GM13977 (cell line): ENCODE results near the gene EEF2.
"Not testable (repeated sequence)": the region's sequence is repeated elsewhere in the genome, so short reads cannot be mapped to it uniquely, and the experiment has no call there.

ENCODE experiments used
- DNase-seq: peaks from one replicate; pipeline ENCODE4 v3.0.0; 2012; ENCODE audit warnings: low spot score
- in situ Hi-C: fragments of 300-500 bp; cut with MboI; formaldehyde crosslinking; loops from one replicate; pipeline ENCODE4 v1.12.0; 2022; ENCODE audit warnings: low sequenced_read_pairs, low pct_unique_long_range_greater_than_20kb, mixed read lengths, inconsistent platforms; ENCODE audit not compliant: unreplicated experiment
- TF ChIP-seq, protein P1 (sequence below): IDR thresholded peaks from 2 replicates; pipeline ENCODE4 v1.5.1; 2012; ENCODE audit warnings: mild to moderate bottlenecking, control low read depth; ENCODE audit not compliant: insufficient read depth; ENCODE audit errors: extremely low read depth, missing control alignments

EEF2 gene

DNA sequence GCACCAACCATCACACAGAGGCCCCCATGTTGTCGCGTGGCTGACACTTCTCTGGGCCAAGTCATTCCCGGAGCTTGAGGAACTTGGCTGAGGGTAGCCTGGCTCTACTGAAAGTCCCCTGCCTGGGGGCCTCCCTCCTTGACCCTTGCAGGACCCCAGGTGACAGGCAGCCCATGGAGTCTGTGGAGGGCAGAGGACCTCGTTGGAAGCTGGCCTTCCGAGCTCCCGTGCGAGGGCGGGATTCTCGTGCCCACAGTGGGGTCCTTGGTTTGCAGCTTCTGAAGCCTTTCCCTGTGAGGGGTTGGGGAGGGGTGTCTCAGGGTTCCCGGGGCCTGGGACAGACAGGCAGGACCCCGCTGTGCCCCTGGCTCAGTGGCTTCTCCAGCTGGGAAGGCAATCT, 36.0 kb downstream of the EEF2 start:
- no peak for DNase-seq
- in situ Hi-C loops, result no loop called here
- TF ChIP-seq, protein P1, sequence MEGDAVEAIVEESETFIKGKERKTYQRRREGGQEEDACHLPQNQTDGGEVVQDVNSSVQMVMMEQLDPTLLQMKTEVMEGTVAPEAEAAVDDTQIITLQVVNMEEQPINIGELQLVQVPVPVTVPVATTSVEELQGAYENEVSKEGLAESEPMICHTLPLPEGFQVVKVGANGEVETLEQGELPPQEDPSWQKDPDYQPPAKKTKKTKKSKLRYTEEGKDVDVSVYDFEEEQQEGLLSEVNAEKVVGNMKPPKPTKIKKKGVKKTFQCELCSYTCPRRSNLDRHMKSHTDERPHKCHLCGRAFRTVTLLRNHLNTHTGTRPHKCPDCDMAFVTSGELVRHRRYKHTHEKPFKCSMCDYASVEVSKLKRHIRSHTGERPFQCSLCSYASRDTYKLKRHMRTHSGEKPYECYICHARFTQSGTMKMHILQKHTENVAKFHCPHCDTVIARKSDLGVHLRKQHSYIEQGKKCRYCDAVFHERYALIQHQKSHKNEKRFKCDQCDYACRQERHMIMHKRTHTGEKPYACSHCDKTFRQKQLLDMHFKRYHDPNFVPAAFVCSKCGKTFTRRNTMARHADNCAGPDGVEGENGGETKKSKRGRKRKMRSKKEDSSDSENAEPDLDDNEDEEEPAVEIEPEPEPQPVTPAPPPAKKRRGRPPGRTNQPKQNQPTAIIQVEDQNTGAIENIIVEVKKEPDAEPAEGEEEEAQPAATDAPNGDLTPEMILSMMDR, result no peak

DNA sequence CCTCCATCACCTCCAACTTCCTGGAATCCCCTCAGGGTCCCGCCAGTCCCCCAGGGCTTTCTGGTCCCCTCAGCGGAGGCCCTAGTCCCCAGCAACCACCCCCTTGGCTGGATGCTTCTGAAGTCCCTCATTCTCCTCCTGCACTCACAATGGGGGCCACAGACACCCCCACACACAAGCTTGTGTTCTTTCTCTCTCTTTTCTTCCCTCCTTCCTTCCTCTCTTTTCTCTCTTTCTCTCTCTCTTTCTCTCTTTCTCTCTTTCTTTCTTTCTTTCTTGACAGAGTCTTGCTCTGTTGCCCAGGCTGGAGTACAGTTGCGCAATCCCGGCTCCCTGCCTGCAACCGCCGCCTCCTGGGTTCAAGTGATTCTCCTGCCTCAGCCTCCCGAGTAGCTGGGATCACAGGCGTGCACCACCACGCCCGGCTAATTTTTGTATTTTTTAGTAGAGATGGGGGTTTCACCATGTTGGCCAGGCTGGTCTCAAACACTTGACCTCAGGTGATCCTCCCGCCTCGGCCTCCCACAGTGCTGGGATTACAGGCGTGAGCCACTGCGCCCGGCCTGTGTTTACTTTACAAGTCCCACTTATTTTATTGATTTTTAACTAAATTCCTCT, 37.8 kb downstream of the EEF2 start:
- DNase-seq, in situ Hi-C loops: not testable (repeated sequence)

DNA sequence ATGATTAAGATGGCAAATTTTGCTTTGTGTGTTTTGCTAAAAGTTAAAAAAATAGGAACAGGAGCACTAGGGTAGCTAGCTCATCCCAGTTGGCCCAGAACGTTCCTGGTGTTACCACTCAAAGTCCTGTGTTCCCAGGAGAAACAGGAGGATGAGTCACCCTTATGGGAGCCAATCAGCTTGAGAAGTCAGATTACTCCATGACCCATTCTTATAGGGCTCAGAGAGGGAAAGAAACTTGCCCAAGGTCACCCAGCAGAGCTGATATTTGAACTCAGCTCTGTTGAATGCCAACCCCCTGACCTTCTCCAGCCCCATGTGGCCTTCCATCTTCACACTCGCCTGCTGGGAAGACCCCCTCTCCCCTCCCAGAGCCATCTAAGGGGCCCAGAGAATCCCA, 39.4 kb downstream of the EEF2 start:
- DNase-seq, result no peak
- in situ Hi-C loops, result no loop called here
- TF ChIP-seq, protein P1, result no peak

DNA sequence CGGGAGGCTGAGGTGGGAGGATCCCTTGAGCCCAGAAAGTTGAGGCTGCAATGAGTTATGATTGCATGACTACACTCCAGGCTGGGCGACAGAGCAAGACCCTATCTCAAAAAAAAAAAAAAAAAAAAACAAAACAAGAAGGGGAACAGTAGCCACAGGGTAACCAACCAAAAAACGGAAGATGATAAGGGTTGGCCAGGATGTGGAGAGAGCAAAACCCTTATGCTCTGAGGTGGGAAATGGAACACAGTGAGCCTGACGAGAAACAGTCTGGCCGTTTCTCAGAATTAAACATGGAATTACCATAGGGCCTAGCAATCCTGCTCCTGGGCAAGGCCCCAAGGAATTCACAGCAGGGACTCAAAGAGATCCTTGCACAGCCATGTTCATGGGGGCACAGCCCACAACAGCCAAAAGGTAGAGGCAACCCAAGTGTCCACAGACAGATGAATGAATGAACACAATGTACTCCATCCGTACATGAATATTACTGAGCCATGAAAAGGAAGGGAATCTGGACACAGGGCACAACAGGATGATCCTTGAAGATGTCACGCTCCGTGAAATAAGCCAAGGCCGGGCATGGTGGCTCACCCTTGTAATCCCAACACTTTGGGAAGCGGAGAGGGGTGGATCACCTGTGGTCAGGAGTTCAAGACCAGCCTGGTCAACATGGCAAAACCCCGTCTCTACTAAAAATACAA, 41.1 kb downstream of the EEF2 start:
- TF ChIP-seq, protein P1, result no peak
- no peak for DNase-seq
- in situ Hi-C loops, result no loop called here

DNA sequence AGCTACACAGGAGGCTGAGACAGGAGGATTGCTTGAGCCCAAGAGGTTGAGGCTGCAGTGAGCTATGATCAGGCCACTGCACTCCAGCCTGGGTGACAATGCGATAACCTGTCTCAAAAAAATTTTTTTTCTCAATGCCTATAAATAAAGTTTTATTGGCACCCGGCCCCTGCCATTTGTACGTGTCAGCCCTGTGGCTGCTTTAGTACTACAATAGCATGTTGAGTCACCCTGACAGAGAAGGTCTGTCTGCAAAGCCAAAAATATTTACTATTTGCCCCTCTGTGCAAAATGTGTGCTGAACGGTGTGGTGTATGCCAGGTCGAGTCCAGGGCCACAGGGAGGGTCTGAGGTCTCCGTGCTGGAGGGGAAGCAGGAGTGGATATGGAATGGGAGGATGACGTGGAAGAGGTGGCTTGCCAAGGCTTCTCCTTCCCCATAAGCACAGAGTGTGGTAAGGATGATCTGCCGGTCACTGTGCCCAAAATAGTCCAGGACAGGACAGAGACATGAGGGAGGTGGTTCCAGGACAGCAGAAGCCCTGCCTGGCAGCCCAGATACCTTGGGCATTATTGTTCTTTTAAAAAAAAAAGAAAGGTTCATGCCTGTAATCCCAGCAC, 42.4 kb downstream of the EEF2 start:
- TF ChIP-seq, protein P1, result no peak
- in situ Hi-C loops, result no loop called here
- DNase-seq, result no peak

DNA sequence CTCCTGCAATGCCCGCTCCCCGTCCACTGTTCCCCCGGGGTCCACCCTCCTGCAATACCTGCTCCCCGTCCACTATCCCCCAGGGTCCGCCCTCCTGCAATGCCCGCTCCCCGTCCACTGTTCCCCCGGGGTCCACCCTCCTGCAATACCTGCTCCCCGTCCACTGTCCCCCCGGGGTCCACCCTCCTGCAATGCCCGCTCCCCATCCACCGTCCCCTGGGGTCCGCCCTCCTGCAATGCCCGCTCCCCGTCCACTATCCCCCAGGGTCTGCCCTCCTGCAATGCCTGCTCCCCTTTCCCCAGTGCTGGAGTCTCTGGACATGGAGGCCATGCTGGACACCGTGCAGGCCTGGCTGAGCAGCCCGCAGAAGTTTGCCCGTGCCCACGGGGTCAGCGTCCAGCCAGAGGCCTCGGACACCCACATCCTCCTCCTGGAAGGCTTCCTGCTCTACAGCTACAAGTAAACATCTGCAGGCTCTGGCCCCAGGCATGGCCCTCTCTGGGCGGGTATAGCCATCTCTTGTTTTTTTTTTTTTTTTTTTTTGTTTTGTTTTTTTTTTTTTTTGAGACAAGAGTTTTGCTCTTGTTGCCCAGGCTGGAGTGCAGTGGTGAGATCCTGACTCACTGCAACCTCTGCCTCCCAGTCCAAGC, 46.8 kb downstream of the EEF2 start:
- DNase-seq, in situ Hi-C loops: not testable (repeated sequence)

DNA sequence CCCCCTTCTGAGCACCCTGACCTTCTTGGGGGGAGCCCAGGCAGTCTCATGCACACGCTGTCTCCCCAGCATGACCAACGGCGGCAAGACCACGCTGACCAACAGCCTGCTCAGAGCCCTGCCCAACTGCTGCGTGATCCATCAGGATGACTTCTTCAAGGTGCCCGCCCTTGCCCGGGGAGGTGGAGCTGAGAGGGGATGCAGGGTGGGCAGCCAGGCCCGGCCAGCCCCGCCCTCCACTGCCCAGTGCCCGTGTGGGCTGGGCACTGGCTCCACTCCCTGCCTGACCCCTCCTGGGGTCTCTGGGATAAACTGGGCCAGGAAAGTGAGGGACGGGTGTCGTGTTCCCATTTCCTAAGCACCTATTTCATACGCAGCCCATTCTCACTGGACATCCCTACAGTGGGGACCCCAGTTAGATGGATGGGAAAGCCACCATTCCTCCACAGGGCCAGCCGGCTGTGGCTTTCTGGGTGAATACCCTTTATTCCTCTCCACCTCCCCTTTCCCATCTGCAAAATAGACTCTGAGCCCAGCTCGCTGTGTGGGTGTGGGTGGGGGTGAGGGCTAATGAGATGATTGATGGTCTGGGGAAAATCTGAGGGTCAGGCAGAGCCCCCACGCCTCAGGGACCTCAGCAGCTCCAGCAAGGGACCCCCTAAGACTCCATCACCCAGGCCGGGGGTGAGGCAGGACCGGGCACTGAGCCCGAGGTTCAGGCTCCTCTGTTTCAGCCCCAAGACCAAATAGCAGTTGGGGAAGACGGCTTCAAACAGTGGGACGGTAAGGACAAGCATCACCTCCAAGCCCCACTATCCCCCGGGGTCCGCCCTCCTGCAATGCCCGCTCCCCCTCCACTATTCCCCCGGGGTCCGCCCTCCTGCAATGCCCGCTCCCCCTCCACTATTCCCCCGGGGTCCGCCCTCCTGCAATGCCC, 48.5 kb downstream of the EEF2 start:
- in situ Hi-C loops, result no loop called here
- TF ChIP-seq, protein P1, result no peak
- DNase-seq, result no peak
